Measurements from ENCODE around the gene TNIP3. TPM values are rescaled to one million over a fixed set of nuclear protein-coding genes. Genes with fewer than 3 reads are reported as not detected.

Gene TNIP3
- total RNA-seq, 6 donors from 2014 or later: 0.89 to 8.0 (median 2.3) TPM

DNA sequence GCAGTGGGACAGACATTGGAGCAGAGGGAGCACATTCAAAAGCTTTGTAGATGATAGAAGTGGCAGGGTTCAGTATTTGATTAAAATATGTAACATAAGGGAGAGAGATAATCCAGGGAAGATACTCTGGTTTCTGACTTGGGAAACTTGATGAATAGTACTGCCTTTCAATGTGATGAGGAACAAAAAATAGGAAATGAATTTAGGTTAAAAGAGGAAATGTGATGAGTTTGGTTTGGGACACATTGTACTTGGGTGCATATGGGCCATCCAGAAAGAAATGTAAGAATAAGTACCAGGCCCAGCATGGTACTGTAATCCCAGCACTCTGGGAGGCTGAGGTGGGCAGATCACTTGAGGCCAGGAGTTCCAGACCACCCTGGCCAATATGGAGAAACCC lies 70.9 kb downstream of the TNIP3 start:
- Histone ChIP-seq H3K27ac (no peak overlapping the region), H3K27me3 (no peaks in the 10 kb centered on the region), H3K9me3 (no peaks in the 10 kb centered on the region), H3K4me3 (no peak overlapping the region), H3K36me3 (no peaks in the 10 kb centered on the region), H3K4me1 (no peaks in the 10 kb centered on the region)
- DNase-seq (no peak), ATAC-seq (ENCODE audit: low FRiP score in 2 of 2) (no peak)
- TF ChIP-seq EP300 (IDR thresholded peaks at IDR 0.05) (no peak), POLR2AphosphoS5 (IDR thresholded peaks at IDR 0.05) (no peak)
- TF ChIP-seq, protein P1, sequence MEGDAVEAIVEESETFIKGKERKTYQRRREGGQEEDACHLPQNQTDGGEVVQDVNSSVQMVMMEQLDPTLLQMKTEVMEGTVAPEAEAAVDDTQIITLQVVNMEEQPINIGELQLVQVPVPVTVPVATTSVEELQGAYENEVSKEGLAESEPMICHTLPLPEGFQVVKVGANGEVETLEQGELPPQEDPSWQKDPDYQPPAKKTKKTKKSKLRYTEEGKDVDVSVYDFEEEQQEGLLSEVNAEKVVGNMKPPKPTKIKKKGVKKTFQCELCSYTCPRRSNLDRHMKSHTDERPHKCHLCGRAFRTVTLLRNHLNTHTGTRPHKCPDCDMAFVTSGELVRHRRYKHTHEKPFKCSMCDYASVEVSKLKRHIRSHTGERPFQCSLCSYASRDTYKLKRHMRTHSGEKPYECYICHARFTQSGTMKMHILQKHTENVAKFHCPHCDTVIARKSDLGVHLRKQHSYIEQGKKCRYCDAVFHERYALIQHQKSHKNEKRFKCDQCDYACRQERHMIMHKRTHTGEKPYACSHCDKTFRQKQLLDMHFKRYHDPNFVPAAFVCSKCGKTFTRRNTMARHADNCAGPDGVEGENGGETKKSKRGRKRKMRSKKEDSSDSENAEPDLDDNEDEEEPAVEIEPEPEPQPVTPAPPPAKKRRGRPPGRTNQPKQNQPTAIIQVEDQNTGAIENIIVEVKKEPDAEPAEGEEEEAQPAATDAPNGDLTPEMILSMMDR (IDR thresholded peaks at IDR 0.05): no peak

DNA sequence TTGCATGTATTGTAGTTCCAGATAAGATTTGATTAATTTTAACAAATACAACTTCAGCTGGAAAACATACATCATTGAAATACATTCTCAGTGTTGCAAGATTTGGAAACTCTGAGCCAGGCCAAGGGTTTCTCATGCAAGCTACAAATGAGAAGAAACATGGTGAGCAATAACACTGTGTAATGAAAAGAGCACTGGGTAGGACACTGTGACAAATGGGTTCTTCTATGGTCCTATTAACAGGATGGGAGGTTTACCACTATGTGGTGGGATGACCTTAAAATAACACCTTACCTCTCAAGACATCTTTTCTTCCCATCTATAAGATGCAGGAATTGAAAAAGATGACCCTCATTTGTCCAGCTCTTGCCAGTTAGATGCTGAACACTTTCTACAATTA lies 72.2 kb downstream of the TNIP3 start:
- H3K4me1 ChIP-seq: no peaks in the 10 kb centered on the region
- TF ChIP-seq, protein P1 (IDR thresholded peaks at IDR 0.05): no peak
- no peak for TF ChIP-seq POLR2A (IDR thresholded peaks at IDR 0.05)
- TF ChIP-seq POLR2AphosphoS5 (IDR thresholded peaks at IDR 0.05): no peak
- TF ChIP-seq EP300 (IDR thresholded peaks at IDR 0.05): no peak
- ATAC-seq (ENCODE audit: low FRiP score in 2 of 2) (no peak), DNase-seq (no peak)
- H3K27me3 ChIP-seq: no peaks in the 10 kb centered on the region
- H3K9me3 ChIP-seq: no peaks in the 10 kb centered on the region
- no peak overlapping the region for H3K27ac ChIP-seq
- H3K36me3 ChIP-seq: no peaks in the 10 kb centered on the region
- no peak overlapping the region for H3K4me3 ChIP-seq

GRCh38 chr4:121088867-121089266 lies 75.3 kb downstream of the TNIP3 start:
- Histone ChIP-seq H3K9me3 (no peaks in the 10 kb centered on the region), H3K36me3 (no peaks in the 10 kb centered on the region), H3K4me1 (no peaks in the 10 kb centered on the region), H3K27ac (no peak overlapping the region), H3K4me3 (no peak overlapping the region), H3K27me3 (no peaks in the 10 kb centered on the region)
- ATAC-seq (ENCODE audit: low FRiP score in 2 of 2): no peak
- DNase-seq: no peak
- 87 to 89% methylated on average over 4 of the region's 4 CpGs for WGBS, 2 donors
- TF ChIP-seq POLR2AphosphoS5 (IDR thresholded peaks at IDR 0.05) (no peak), EP300 (IDR thresholded peaks at IDR 0.05) (no peak), POLR2A (IDR thresholded peaks at IDR 0.05) (no peak)
- TF ChIP-seq, protein P1 (IDR thresholded peaks at IDR 0.05): no peak

Small RNA genes lying within 50 kb of the gene (small RNA-seq; reads per million reads assigned to genes)
- 0 reads per million in 4 donors for gene RNU6-948P

Other genes starting within 250 kb of the TNIP3 start
- gene PRDM5, start 241.6 kb downstream of the TNIP3 start, total RNA-seq: 10 to 100 TPM in 5 of 6 donors, 1 to 10 TPM in 1; 8.0 to 28.3 (median 18.9) TPM
- gene NDNF, start 91.8 kb downstream of the TNIP3 start, total RNA-seq: 100 to 1,000 TPM in 4 of 6 donors, 10 to 100 TPM in 2; 52.4 to 180 (median 129) TPM
- not detected for gene QRFPR, start 216.7 kb upstream of the TNIP3 start, total RNA-seq